H1 (cell line): ENCODE data around the gene BAZ2A. TPM values are rescaled to one million over a fixed set of nuclear protein-coding genes. Genes with fewer than 3 reads are reported as not detected.

Experiments
- CTCF ChIA-PET: fragments of 300-600 bp; sonication (Branson Sonifier 250); formaldehyde crosslinking; loops from one replicate; lab custom pipeline; 2021; ENCODE audit not compliant: partially characterized antibody; lab: Charles Lee
- POLR2A ChIA-PET: fragments of 300-600 bp; sonication (Branson Sonifier 250); formaldehyde crosslinking; loops from one replicate; lab custom pipeline; 2021; ENCODE audit warnings: inconsistent platforms; ENCODE audit not compliant: partially characterized antibody; lab: Charles Lee
- DNase-seq, 2 experiments: peaks; one replicate each; pipeline versions ENCODE4 v3.0.0 to v3.0.0-alpha.2; 2010 to 2022; ENCODE audit warnings: low spot score in 2 of 2, low read depth in 1 of 2, mixed read lengths in 1 of 2
- FAIRE-seq: peaks from 2 replicates; lab custom pipeline; 2011; peaks lifted over from hg19 to GRCh38; lab: Jason Lieb, UNC
- H2AFZ ChIP-seq: 2 replicates; pipeline ENCODE4 v1.8.1; 2012; ENCODE audit warnings: low read length, inconsistent platforms
- H2AK5ac ChIP-seq: 2 replicates; pipeline ENCODE4 v1.6.1; 2013; ENCODE audit warnings: low read depth, low read length
- H2BK120ac ChIP-seq: replicated peaks from 2 replicates; pipeline ENCODE3; 2013; ENCODE audit warnings: low read depth, low read length, inconsistent platforms
- H2BK12ac ChIP-seq: 2 replicates; pipeline ENCODE4 v1.6.1; 2013; ENCODE audit warnings: low read depth, low read length
- H2BK15ac ChIP-seq: 2 replicates; pipeline ENCODE4 v1.6.1; 2013; ENCODE audit warnings: low read length
- H2BK20ac ChIP-seq: 2 replicates; pipeline ENCODE4 v1.6.1; 2013; ENCODE audit warnings: low read length
- H2BK5ac ChIP-seq: 2 replicates; pipeline ENCODE4 v1.6.1; 2013; ENCODE audit warnings: low read depth, low read length
- H3K14ac ChIP-seq: 2 replicates; pipeline ENCODE4 v1.6.1; 2013; ENCODE audit warnings: inconsistent platforms; ENCODE audit not compliant: insufficient read length
- H3K18ac ChIP-seq: 2 replicates; pipeline ENCODE4 v1.6.1; 2013; ENCODE audit warnings: low read length; ENCODE audit errors: extremely low read depth
- H3K23ac ChIP-seq: 2 replicates; pipeline ENCODE4 v1.6.1; 2013; ENCODE audit warnings: inconsistent platforms; ENCODE audit not compliant: insufficient read length
- H3K23me2 ChIP-seq: 2 replicates; pipeline ENCODE4 v1.6.1; 2013; ENCODE audit warnings: low read depth, low read length
- H3K27ac ChIP-seq: 2 replicates; pipeline ENCODE4 v1.6.1; 2011; ENCODE audit warnings: low read depth, low read length, inconsistent platforms
- H3K27me3 ChIP-seq, 4 experiments: replicated peaks in 1 of 4; 1 replicate in 1 of 4; 2 replicates in 3 of 4; pipeline versions ENCODE4 v1.6.1 to v1.8.1; 2011 to 2013; ENCODE audit warnings: low read length in 3 of 4, mild to moderate bottlenecking in 3 of 4, inconsistent platforms in 2 of 4, mixed read lengths in 2 of 4, moderate library complexity in 1 of 4; ENCODE audit not compliant: control insufficient read depth in 3 of 4, insufficient read depth in 3 of 4; ENCODE audit errors: extremely low read depth in 1 of 4
- H3K36me3 ChIP-seq, 4 experiments: 2 replicates each; pipeline versions ENCODE4 v1.6.1 to v1.8.1; 2011 to 2013; ENCODE audit warnings: mild to moderate bottlenecking in 4 of 4, low read length in 3 of 4, moderate library complexity in 2 of 4, control low read depth in 1 of 4, inconsistent platforms in 1 of 4; ENCODE audit not compliant: insufficient read depth in 4 of 4, control insufficient read depth in 2 of 4
- H3K4ac ChIP-seq: replicated peaks from 2 replicates; pipeline ENCODE3; 2013; ENCODE audit warnings: low read length, low read depth, mixed read lengths, inconsistent platforms; ENCODE audit not compliant: insufficient read length
- H3K4me1 ChIP-seq, 4 experiments: replicated peaks in 1 of 4; 1 replicate in 1 of 4; 2 replicates in 3 of 4; pipeline versions ENCODE4 v1.6.1 to v1.8.1; 2011 to 2013; ENCODE audit warnings: low read length in 3 of 4, inconsistent platforms in 2 of 4, mixed read lengths in 1 of 4; ENCODE audit not compliant: insufficient read depth in 4 of 4, control insufficient read depth in 3 of 4
- H3K4me2 ChIP-seq, 2 experiments: 2 replicates each; pipeline versions ENCODE4 v1.6.1 to v1.8.1; 2011 to 2013; ENCODE audit warnings: low read depth in 2 of 2, low read length in 2 of 2, control low read depth in 1 of 2, inconsistent platforms in 1 of 2, mild to moderate bottlenecking in 1 of 2; ENCODE audit not compliant: insufficient read depth in 1 of 2
- H3K4me3 ChIP-seq, 4 experiments: fragments of 200-600, 300-600 bp in 1 of 4; sonication (generic), shearing (Covaris generic), sonication (Bioruptor Twin) in 1 of 4; 2 replicates each; pipeline versions ENCODE4 v1.5.1 to v1.8.1; 2011 to 2016; ENCODE audit warnings: low read length in 4 of 4, low read depth in 3 of 4, control low read depth in 2 of 4, inconsistent platforms in 2 of 4, mild to moderate bottlenecking in 2 of 4, mixed read lengths in 1 of 4, moderate library complexity in 1 of 4; ENCODE audit not compliant: insufficient read depth in 2 of 4; ENCODE audit errors: extremely low read depth in 1 of 4
- H3K56ac ChIP-seq: replicated peaks from 2 replicates; pipeline ENCODE3; 2013; ENCODE audit warnings: low read depth, mild to moderate bottlenecking, mixed read lengths, low read length, inconsistent platforms; ENCODE audit not compliant: insufficient read length
- H3K79me1 ChIP-seq: 2 replicates; pipeline ENCODE4 v1.6.1; 2013; ENCODE audit warnings: low read depth, low read length, control low read depth
- H3K79me2 ChIP-seq, 2 experiments: 2 replicates each; pipeline versions ENCODE4 v1.6.1 to v1.8.1; 2012 to 2013; ENCODE audit warnings: low read length in 2 of 2, mild to moderate bottlenecking in 2 of 2, inconsistent platforms in 1 of 2; ENCODE audit not compliant: insufficient read depth in 2 of 2, control insufficient read depth in 1 of 2
- H3K9ac ChIP-seq, 4 experiments: replicated peaks in 1 of 4; 1 replicate in 1 of 4; 2 replicates in 3 of 4; pipeline versions ENCODE4 v1.6.1 to v1.8.1; 2011 to 2013; ENCODE audit warnings: low read depth in 3 of 4, low read length in 3 of 4, control low read depth in 2 of 4, mild to moderate bottlenecking in 2 of 4, moderate library complexity in 2 of 4, inconsistent platforms in 1 of 4; ENCODE audit errors: extremely low read depth in 1 of 4
- H3K9me3 ChIP-seq, 2 experiments: 2 replicates each; pipeline versions ENCODE4 v1.6.1 to v1.8.1; 2012 to 2013; ENCODE audit warnings: mild to moderate bottlenecking in 2 of 2, moderate library complexity in 2 of 2, control low read depth in 1 of 2, inconsistent platforms in 1 of 2, low read depth in 1 of 2, low read length in 1 of 2, mixed read lengths in 1 of 2; ENCODE audit not compliant: insufficient read depth in 2 of 2
- H4K20me1 ChIP-seq, 2 experiments: replicated peaks in 1 of 2; 2 replicates each; pipeline versions ENCODE3 to v1.8.1; 2011 to 2013; ENCODE audit warnings: inconsistent platforms in 2 of 2, low read length in 2 of 2, mild to moderate bottlenecking in 1 of 2; ENCODE audit not compliant: insufficient read depth in 2 of 2, control insufficient read depth in 1 of 2
- H4K5ac ChIP-seq: 2 replicates; pipeline ENCODE4 v1.6.1; 2013; ENCODE audit warnings: low read length, low read depth, mixed read lengths, inconsistent platforms; ENCODE audit not compliant: insufficient read length
- H4K8ac ChIP-seq: 2 replicates; pipeline ENCODE4 v1.8.0; 2013; ENCODE audit warnings: mild to moderate bottlenecking, moderate library complexity, low read length, inconsistent platforms; ENCODE audit not compliant: insufficient read depth; ENCODE audit errors: extremely low read depth
- H4K91ac ChIP-seq: replicated peaks from 2 replicates; pipeline ENCODE3; 2013; ENCODE audit warnings: low read length, mixed read lengths, inconsistent platforms; ENCODE audit not compliant: insufficient read length
- ATF2 ChIP-seq: IDR thresholded peaks from 2 replicates; pipeline ENCODE4 v1.6.1; 2012; ENCODE audit warnings: low read length, inconsistent platforms
- EP300 ChIP-seq, 2 experiments: IDR thresholded peaks; 1 replicate in 1 of 2; 2 replicates in 1 of 2; pipeline ENCODE4 v1.6.1; 2011 to 2012; ENCODE audit warnings: low read depth in 2 of 2, low read length in 2 of 2, mild to moderate bottlenecking in 2 of 2, borderline replicate concordance in 1 of 2, inconsistent platforms in 1 of 2, moderate library complexity in 1 of 2
- HDAC2 ChIP-seq, 2 experiments: fragments of 300-600 bp in 1 of 2; sonication (generic) in 1 of 2; IDR thresholded peaks; 2 replicates each; pipeline ENCODE4 v1.6.1; 2011 to 2012; ENCODE audit warnings: low read depth in 2 of 2, low read length in 2 of 2, mild to moderate bottlenecking in 2 of 2, moderate library complexity in 2 of 2, borderline replicate concordance in 1 of 2, inconsistent platforms in 1 of 2
- JUND ChIP-seq: IDR thresholded peaks from 2 replicates; pipeline ENCODE4 v1.6.1; 2011; ENCODE audit warnings: mild to moderate bottlenecking, improper control_type of control experiment, low read length
- RFX5 ChIP-seq: IDR thresholded peaks from 2 replicates; pipeline ENCODE4 v1.6.1; 2011; ENCODE audit warnings: low read depth, low read length, improper control_type of control experiment, borderline replicate concordance
- RNF2 ChIP-seq: fragments of 200-900, 300-1000 bp; sonication (generic); IDR thresholded peaks from 2 replicates; pipeline ENCODE4 v1.7.1; 2016; ENCODE audit warnings: borderline replicate concordance, low read depth, mild to moderate bottlenecking, antibody characterized with exemption, low read length; ENCODE audit not compliant: poor library complexity, severe bottlenecking; ENCODE audit errors: missing control alignments
- TAF7 ChIP-seq: optimal IDR thresholded peaks from 2 replicates; pipeline ENCODE3; 2011; ENCODE audit warnings: low read depth, mild to moderate bottlenecking, inconsistent platforms, low read length, moderate library complexity, borderline replicate concordance
- WGBS, 2 experiments: shearing (Covaris generic) in 1 of 2; methylation state at CpG; one replicate each; pipeline versions ENCODE4 v1.1.6 to v1.1.7; 2013 to 2015; ENCODE audit warnings: low lambda C conversion rate in 2 of 2, mixed read lengths in 2 of 2, inconsistent platforms in 1 of 2, low coverage in 1 of 2, missing lambda C conversion rate in 1 of 2; ENCODE audit not compliant: insufficient replicate concordance in 2 of 2, insufficient coverage in 1 of 2, insufficient read length in 1 of 2; ENCODE audit errors: extremely low coverage in 1 of 2, missing lambda C conversion rate in 1 of 2; 5-methylcytosine and 5-hydroxymethylcytosine counted together
- polyA plus RNA-seq, 7 experiments: library from polyadenylated mRNA; depleted of rRNA in 3 of 7; stranded (reverse) in 5 of 7; unstranded in 2 of 7; fragments of >200 nt in 5 of 7; fragments of 200-250 nt in 2 of 7; gene quantifications; 1 replicate in 5 of 7; 2 replicates in 1 of 7; 4 replicates in 1 of 7; pipeline versions ENCODE4 v1.2.1 to v1.2.3, GENCODE V29; 2011 to 2013; ENCODE audit warnings: missing spikeins in 2 of 7, mixed read lengths in 2 of 7
- total RNA-seq: library from RNA; stranded (reverse); fragmentation: NEBNext Ultra II Directional; extraction: Animal tissue kit (Norgen Biotek cat#: 25700); gene quantifications from 2 replicates; pipeline ENCODE4 v1.2.1, GENCODE V29; 2021

BAZ2A gene
- total and polyA plus RNA-seq, 2 of the 8 experiments (the other 6 are each of a cell fraction or from before 2014, with no cell fraction given) = 52.0 to 110 TPM

DNA sequence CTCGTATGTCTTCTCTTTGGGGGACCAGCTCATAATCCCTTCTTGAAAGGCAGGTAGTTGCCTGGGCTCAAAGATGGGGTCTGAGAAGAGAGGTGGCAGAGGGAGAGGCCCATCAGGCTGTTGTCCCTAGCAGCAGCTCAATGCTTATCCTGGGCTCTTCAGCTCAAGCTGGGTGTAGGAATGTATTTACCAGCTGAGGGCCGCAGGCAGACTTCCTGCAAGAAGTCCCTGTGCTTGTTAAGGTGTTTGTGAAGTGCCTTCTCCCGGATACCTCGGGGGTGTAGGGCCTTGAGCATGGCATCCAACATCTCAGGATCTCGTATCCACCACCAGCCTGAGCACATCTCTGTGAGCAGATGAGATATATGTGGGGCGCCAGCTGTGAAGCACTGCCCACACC, 29.4 kb downstream of the BAZ2A start:
- H3K4me3 ChIP-seq = no peak overlapping the region
- no peak overlapping the region for H2BK15ac ChIP-seq
- H3K18ac ChIP-seq = no peak overlapping the region
- no peak overlapping the region for H3K56ac ChIP-seq
- H3K23me2 ChIP-seq = no peaks in the 10 kb centered on the region
- H3K27me3 ChIP-seq = no peaks in the 10 kb centered on the region
- H3K79me2 ChIP-seq = no peaks in the 10 kb centered on the region
- no peak overlapping the region for H4K8ac ChIP-seq
- H2BK5ac ChIP-seq = no peak overlapping the region
- H4K20me1 ChIP-seq = peaks cover 0 to 3% of the 10 kb centered on the region in 2 experiments
- WGBS, 2 experiments = 90% methylated on average over 6 of the region's 6 CpGs; no CpG with 5 or more reads in 1 of the 2 experiments
- peaks cover 0 to 6% (median 2%) of the 10 kb centered on the region in 4 experiments; a peak in 2 of 7 replicates for H3K4me1 ChIP-seq
- FAIRE-seq = no peak
- no peak overlapping the region for H2AK5ac ChIP-seq
- no peak overlapping the region for H2BK20ac ChIP-seq
- no peak overlapping the region for H2AFZ ChIP-seq
- DNase-seq = no peak
- H3K4me2 ChIP-seq = no peak overlapping the region
- H2BK120ac ChIP-seq = no peak overlapping the region
- TF ChIP-seq ATF2 (no peak), EP300 (IDR thresholded peaks at IDR 0.05; ENCODE audit: borderline replicate concordance in 1 of 2, low read depth in 2 of 2, low read length in 2 of 2) (no peak), RFX5 (no peak), JUND (no peak), TAF7 (no peak), HDAC2 (IDR thresholded peaks at IDR 0.05; ENCODE audit: borderline replicate concordance in 1 of 2, low read depth in 2 of 2, low read length in 2 of 2) (no peak), RNF2 (no peak)
- TF ChIP-seq, all 59 proteins: peak for 0
- Histone ChIP-seq H3K79me1 (no peaks in the 10 kb centered on the region), H4K5ac (no peak overlapping the region), H2BK12ac (no peak overlapping the region), H3K4ac (no peak overlapping the region), H3K27ac (no peak overlapping the region), H3K9ac (no peak overlapping the region), H3K14ac (no peak overlapping the region), H4K91ac (no peak overlapping the region), H3K9me3 (no peaks in the 10 kb centered on the region), H3K36me3 (peaks cover 50 to 85% (median 71%) of the 10 kb centered on the region in 4 experiments), H3K23ac (no peak overlapping the region)
- POLR2A ChIA-PET = interaction anchor here (1.7 kb wide), 2 partner anchors 9 to 28 kb away, joined by 4 to 5 read pairs; no protein-coding TSS in a partner anchor
- CTCF ChIA-PET = interaction anchor here (0.6 to 5.0 kb wide), 13 partner anchors 8 to 87 kb away, joined by 3 to 29 read pairs (median 4); partner anchors contain the start of genes BAZ2A and RBMS2
